ENCODE data around the gene ALOX15.
"Not testable (repeated sequence)": the region's sequence is repeated elsewhere in the genome, so short reads cannot be mapped to it uniquely, and the experiment has no call there.

The ALOX15 gene

GRCh38 chr17:4652997-4653396, 11.5 kb upstream of the ALOX15 start:
- DNase-seq, result no peak

GRCh38 chr17:4648741-4649140, 7.3 kb upstream of the ALOX15 start:
- peak; percentile 38 to 43 for DNase-seq

- no peak for DNase-seq
Measured at GRCh38 chr17:4645642-4646041, 4.2 kb upstream of the ALOX15 start.

GRCh38 chr17:4643676-4644075, 2.2 kb upstream of the ALOX15 start:
- DNase-seq, result no peak

- no peak for DNase-seq
Measured at GRCh38 chr17:4642286-4642685, 808 bp upstream of the ALOX15 start.

- DNase-seq, result not testable (repeated sequence)
Measured at GRCh38 chr17:4640569-4641188, 799 bp downstream of the ALOX15 start.

GRCh38 chr17:4639301-4640059, 2.0 kb downstream of the ALOX15 start:
- DNase-seq, result not testable (repeated sequence)

- not testable (repeated sequence) for DNase-seq
Measured at GRCh38 chr17:4638766-4639165, 2.7 kb downstream of the ALOX15 start.

GRCh38 chr17:4636474-4637100, 4.9 kb downstream of the ALOX15 start:
- no peak for DNase-seq

GRCh38 chr17:4635823-4636375, 5.6 kb downstream of the ALOX15 start:
- peak; percentile 35 to 55 for DNase-seq

- no peak for DNase-seq
Measured at GRCh38 chr17:4634976-4635375, 6.5 kb downstream of the ALOX15 start.

GRCh38 chr17:4633643-4634042, 7.8 kb downstream of the ALOX15 start:
- no peak for DNase-seq

- no peak for DNase-seq
Measured at GRCh38 chr17:4632581-4632920, 8.9 kb downstream of the ALOX15 start.

GRCh38 chr17:4631836-4632580, 9.5 kb downstream of the ALOX15 start:
- no peak for DNase-seq

- DNase-seq, result no peak
Measured at GRCh38 chr17:4631431-4631830, 10.0 kb downstream of the ALOX15 start.

GRCh38 chr17:4626734-4627256, 14.7 kb downstream of the ALOX15 start:
- DNase-seq, result no peak

- no peak for DNase-seq
Measured at GRCh38 chr17:4625181-4625617, 16.3 kb downstream of the ALOX15 start.

GRCh38 chr17:4624451-4624911, 17.0 kb downstream of the ALOX15 start:
- DNase-seq, result not testable (repeated sequence)

GRCh38 chr17:4623249-4623648, 18.2 kb downstream of the ALOX15 start:
- no peak for DNase-seq

GRCh38 chr17:4622375-4622774, 19.1 kb downstream of the ALOX15 start:
- no peak for DNase-seq

- DNase-seq, result no peak
Measured at GRCh38 chr17:4620531-4621101, 20.9 kb downstream of the ALOX15 start.
